HG03103 (cell line): ENCODE results near the gene PLEKHN1.
"Not testable (repeated sequence)": the region's sequence is repeated elsewhere in the genome, so short reads cannot be mapped to it uniquely, and the experiment has no call there.

Experiments
- ATAC-seq: cut with Tn5 transposase; IDR thresholded peaks from one replicate; pipeline ENCODE4 v1.9.1; 2021; ENCODE audit warnings: low read depth; ENCODE audit not compliant: unreplicated experiment

The PLEKHN1 gene

DNA sequence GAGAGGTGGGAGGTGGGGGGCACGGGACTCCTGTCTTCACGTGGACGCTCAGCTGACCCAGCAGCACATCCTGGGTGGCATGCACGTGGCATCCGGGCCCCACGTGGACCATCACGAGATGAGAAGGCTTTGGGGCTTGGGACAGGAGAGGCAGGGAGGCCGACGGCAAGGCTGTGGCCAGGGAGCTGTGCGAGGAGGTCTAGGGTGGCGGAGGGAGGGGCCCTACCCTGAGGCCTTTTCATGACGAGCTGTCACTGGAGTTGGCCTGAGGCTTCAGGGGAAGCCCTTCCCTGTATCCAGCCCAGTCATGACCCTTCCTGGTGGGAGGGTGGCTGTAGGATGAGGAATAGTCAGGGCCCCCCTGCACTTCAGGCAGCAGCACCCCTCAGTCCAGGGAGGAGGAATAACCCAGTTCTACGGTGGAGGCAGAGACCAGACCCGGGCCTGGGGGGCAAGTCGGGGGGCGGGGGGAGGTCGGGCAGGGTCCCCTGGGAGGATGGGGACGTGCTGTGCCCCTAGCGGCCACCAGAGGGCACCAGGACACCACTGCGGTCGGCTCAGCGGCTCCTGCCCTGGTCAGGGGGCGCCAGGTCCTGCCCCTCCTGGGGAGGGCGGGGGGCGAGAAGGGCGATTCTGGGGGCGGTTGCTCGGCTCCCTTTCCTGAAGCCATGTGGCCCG, 17.7 kb downstream of the PLEKHN1 start:
- ATAC-seq, result no peak

- no peak for ATAC-seq
Measured at GRCh38 chr1:984476-984814, 18.2 kb downstream of the PLEKHN1 start.

DNA sequence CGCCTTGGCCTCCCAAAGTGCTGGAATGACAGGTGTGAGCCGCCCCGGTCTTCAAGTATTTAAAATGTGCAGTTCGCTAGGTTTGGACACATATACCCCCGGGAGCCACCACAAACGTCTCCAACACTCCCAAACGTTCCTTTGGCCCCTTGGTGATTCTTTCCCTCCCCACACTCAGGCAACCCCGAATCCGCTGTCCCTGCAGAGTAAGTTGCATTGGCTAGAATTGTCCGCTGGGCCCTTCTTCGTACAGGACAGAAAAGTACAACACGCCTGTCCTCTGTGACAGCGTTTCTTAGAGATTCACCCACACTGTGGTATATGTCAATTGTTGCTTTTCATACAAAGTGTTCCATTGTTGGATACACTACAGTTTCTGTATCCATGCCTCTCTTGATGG, 18.8 kb downstream of the PLEKHN1 start:
- ATAC-seq, result no peak

GRCh38 chr1:988061-988460, 21.8 kb downstream of the PLEKHN1 start:
- ATAC-seq, result not testable (repeated sequence)

DNA sequence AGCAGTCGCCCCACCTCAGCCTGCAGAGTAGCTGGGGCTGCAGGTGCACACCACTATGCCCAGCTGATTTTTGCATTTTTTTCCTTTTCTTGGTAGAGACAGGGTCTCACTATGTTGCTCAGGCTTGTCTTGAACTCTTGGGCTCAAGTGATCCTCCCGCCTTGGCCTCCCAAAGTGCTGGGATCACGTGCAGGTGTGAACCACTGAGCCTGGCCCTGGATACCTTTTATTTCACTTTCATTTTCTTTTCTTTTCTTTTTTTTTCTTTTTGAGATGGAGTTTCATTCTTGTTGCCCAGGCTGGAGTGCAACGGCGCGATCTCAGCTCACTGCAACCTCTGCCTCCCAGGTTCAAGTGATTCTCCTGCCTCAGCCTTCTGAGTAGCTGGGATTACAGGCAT, 25.0 kb downstream of the PLEKHN1 start:
- ATAC-seq, result not testable (repeated sequence)

GRCh38 chr1:991895-992294, 25.6 kb downstream of the PLEKHN1 start:
- no peak for ATAC-seq

- ATAC-seq, result no peak
Measured at GRCh38 chr1:992362-992761, 26.1 kb downstream of the PLEKHN1 start.

GRCh38 chr1:993379-993995, 27.2 kb downstream of the PLEKHN1 start:
- no peak for ATAC-seq

- ATAC-seq, result not testable (repeated sequence)
Measured at GRCh38 chr1:994546-994945, 28.3 kb downstream of the PLEKHN1 start.

DNA sequence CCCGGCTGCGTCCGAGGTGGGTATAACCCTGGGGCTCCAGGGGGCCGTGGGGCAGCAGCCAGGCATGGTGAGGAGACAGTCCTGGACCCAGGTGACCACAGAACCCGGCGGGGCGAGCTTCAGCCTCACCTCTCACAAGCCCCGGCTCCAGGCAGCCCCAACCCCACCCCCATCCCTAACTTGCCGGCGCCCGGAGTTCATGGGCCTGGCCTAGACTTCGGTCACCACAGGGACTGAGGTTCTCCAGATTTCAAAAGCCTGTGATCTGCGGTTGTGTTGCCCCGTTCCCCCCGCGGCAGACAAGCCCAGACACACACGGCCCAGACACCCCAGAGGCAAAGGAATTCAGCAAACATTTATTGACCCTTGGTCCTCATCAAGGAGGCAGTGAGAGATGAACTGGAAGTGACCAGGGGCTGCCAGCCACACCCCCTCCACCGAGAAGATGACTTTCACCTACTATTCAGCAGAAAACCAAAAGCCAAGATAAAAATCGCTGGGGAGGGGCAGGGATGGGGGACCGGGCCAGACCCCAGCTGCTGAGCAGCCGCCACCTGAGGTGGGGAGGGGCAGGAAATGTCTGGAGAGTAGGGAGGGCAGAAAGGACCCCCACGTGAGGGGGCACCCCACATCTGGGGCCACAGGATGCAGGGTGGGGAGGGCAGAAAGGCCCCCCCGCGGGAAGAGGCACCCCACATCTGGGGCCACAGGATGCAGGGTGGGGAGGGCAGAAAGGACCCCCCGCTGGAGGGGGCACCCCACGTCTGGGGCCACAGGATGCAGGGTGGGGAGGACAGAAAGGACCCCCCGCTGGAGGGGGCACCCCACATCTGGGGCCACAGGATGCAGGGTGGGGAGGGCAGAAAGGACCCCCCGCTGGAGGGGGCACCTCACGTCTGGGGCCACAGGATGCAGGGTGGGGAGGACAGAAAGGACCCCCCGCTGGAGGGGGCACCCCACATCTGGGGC, 29.7 kb downstream of the PLEKHN1 start:
- no peak for ATAC-seq

DNA sequence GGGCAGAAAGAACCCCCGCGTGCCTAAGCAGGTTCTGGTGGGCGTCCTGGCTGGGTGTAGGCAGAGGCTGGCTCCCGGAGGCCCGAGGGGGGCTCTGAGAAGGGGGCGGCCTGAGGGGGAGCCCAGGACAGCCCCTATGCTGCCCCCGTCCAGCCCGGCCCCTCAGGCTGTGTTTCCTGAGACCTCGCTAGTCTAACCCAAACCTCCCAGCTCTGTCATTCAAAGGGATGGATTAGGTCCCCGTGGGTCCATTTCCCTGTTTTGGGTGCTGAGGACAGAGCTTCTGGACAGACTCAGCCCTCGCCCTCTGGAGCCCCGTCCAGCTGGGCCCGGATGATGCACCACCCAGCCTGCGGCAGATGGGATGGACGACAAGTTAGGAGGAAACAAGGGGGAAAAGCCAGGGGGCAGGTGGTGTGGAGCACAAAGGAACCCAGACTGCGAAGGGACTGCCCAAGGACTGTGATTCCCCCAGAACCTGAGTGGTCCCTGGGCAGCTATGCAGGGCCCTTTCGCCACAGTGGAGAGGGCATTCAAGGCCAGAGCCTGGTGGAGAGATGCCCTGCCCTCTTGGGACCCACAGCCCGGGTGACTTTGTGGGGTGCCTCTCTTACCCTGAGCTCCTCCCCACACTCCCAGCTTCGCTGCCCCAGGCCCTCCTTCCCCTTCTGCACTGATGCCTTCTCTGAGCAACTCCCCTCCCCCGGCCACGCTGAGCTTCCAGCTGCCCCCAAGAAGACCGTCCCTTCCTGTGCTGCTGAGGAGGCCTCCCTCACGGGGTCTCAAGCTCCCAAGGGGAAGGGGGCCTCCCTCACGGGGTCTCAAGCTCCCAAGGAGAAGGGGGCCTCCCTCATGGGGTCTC, 30.8 kb downstream of the PLEKHN1 start:
- ATAC-seq, result no peak

DNA sequence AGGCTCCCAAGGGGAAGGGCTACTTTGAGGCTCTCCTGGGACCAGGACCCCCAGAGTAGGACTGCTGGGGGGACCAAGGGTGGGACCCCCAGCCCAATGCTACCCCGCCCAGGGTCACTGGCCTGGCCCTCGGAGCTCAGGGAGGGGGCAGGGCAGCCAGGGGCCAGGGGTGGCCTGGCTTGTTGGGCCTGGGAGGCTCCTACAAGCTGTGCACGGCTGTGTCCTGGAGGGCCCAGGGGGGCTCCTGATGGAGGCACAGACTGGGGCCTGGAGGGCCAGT, 31.4 kb downstream of the PLEKHN1 start:
- no peak for ATAC-seq

GRCh38 chr1:997993-998744, 31.9 kb downstream of the PLEKHN1 start:
- ATAC-seq, result no peak

GRCh38 chr1:998745-998994, 32.4 kb downstream of the PLEKHN1 start:
- no peak for ATAC-seq

DNA sequence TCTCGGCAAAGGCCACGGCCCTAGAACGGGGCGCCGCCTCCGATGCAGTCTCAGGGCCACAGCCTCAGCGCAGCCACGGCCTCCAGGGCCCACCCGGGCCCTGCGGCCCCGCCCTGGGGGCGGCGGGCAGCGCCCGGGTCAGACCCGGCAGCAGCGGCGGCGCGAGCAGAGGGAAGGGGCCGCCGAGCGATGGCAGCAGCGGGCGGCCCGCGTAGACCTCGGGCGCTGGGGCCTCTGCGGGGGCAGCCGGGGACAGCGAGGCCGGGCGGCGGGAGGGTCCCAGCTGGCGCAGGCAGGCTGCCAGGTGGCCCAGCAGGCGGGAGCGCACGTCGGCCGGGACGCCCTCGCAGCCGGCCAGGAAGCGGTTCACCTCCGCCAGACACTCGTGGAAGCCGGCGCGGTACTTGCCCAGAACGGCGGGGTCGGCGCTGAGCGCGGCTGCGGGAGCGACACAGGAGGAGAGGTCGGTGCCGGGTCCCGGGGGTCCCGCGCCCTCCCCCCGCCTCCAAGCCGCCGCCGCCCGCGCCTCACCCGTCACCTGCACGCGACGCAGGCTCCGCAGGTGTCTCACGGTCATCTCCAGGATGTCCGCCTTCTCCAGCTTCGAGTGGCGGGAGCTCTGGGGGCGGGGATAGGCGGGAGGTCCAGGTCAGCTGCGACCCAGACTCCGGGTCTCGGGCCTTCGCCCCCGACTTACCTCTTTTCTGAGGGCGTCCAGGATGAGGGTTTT, 32.9 kb downstream of the PLEKHN1 start:
- no peak for ATAC-seq

DNA sequence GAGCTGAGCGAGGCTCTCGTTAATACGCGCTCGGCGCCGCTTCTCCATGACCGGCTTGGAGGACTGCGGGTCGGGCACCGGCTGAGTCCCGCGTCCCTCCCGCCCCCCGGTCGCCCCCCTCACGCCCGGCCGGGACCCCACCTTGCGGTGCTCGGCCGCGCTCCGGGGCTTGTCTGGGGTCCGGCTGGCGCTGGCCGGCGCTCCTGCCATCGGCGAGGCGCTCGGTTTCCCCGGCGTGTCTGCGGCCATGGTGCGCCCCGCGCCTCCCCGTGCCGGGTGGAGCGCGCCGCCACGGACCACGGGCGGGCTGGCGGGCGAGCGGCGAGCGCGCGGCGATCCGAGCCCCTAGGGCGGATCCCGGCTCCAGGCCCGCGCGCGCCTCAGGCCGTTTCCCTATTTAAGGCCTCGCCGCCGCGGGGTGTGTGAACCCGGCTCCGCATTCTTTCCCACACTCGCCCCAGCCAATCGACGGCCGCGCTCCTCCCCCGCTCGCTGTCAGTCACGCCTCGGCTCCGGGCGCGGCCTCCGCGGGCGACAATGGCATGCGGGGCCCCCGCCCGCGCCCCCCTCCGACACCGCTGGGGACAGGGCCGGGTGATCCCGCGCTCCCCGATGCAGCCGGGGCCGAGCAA, 33.6 kb downstream of the PLEKHN1 start, which contains the start of gene HES4:
HES4 (minus strand) TSS at position 373 of the 632 bp plus-strand sequence; CDS start at position 249, 124 bp downstream.
- no peak for ATAC-seq

GRCh38 chr1:1000357-1001056, 34.2 kb downstream of the PLEKHN1 start:
- no peak for ATAC-seq

DNA sequence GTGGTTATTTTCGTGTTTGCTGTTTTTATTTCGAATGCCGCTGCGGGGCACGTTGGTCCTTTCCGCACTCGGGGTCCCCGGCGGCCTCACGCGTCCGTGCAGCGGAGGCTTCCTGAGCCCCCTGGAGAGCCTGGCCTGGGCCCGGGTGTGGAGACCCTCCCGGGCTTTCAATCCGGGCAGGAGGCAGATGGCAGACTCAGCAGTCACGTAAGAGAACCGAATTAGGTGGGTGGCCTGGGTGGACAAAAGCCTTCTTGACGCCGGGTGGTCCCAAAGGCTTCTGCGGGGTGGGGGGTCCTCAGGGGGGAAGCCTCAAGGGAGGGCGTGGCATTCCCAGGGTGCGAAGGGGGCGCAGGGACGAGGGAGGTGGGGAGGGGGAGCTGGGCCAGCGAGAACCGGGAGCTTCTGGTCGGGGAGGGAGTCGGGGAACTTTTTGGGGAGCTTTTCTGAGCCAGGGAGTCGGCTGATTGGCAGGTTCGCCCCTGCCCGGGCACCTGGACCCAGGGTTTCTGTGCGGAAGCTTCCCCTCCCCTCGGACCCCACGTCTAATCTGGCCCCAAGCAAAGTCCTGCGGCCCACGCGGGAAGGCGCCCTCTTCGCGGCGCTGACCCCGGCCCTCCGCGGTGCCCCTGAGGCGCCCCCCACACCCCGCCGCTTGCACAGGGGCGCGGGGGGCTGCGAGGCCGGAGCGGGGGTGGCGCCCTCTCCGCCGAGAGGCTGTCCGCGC, 34.9 kb downstream of the PLEKHN1 start:
- ATAC-seq, result no peak
